Stimulated activated CD4-positive, alpha-beta T cell treated with anti-CD3 and anti-CD28 coated beads, Interleukin-4, amount 100 ng/mL, for 48 hours (primary cell): ENCODE results near the gene KCNK5.

ENCODE experiments used
- DNase-seq, 2 donors: peaks; one replicate each; pipeline ENCODE4 v3.0.0-alpha.2; 2020; ENCODE audit warnings: low read depth in 2 of 2

KCNK5 gene, protein sequence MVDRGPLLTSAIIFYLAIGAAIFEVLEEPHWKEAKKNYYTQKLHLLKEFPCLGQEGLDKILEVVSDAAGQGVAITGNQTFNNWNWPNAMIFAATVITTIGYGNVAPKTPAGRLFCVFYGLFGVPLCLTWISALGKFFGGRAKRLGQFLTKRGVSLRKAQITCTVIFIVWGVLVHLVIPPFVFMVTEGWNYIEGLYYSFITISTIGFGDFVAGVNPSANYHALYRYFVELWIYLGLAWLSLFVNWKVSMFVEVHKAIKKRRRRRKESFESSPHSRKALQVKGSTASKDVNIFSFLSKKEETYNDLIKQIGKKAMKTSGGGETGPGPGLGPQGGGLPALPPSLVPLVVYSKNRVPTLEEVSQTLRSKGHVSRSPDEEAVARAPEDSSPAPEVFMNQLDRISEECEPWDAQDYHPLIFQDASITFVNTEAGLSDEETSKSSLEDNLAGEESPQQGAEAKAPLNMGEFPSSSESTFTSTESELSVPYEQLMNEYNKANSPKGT

GRCh38 chr6:39228992-39229767, at the start of gene KCNK5:
KCNK5 (minus strand) TSS chr6:39229475; CDS start chr6:39229111, 364 bp downstream.
- DNase-seq: peak; percentile 78 to 87

- DNase-seq: no peak
Observed at GRCh38 chr6:39276379-39276995, 47.2 kb upstream of the KCNK5 start.

GRCh38 chr6:39274903-39275302, 45.6 kb upstream of the KCNK5 start:
- no peak for DNase-seq

DNA sequence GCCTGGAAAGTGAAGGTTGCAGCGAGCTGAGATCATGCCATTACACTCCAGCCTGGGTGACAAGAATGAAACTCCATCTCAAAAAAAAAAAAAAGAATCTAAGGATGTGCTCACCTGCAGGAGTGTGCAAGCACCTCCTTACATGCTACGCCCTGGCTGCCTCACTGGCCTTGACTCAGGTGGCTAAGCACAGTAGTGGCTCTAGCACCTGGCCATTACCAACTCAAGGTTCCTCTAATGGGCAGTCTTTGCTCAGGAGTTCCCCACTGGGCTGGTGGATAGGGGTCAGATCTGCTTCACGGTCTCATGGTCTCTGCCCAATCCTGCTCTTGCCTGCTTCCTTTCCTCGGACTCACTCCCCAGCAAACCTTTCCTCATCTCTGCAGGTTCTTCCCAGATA, 45.2 kb upstream of the KCNK5 start:
- DNase-seq: no peak

- DNase-seq: no peak
Observed at GRCh38 chr6:39273406-39273821, 44.1 kb upstream of the KCNK5 start.

DNA sequence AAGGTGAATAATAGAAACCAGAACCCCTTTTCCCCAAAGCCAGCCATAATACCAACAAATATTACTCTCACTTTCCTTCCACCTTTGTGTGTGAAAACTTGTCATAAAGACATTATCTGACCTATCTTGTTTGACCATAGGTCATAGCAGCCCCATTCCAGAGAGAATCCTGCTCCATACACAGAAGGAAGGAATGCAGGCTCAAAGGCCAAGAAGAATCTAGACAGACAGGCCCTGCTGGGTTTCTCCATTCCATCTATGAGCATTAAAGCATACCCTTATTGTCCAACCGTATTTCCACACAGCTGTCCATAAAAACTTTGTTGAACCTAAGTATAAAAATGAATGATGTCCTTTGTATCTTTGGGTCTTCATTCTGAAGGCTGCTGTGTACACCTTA, 40.7 kb upstream of the KCNK5 start:
- DNase-seq: no peak

GRCh38 chr6:39268721-39269120, 39.4 kb upstream of the KCNK5 start:
- no peak for DNase-seq

DNA sequence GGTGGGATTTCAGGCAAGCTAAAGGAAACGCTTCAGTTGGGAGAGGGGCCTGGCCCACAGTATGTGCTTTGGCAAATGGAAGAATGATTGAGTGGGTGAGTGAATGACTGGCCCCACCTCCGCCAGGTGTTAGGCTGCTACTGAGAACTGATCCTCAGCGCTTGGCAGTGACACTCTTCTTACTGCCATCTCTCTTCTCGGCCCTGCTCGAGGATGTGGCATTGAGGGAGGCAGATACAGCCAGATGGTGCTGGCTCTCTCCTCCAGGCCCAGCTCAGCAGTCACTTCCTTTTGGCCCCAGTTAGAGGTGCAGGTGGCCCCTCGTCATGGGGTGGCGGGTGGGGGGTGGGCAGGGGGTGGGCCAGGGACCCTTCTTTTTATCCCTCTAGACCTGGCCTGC, 38.9 kb upstream of the KCNK5 start:
- DNase-seq: no peak

DNA sequence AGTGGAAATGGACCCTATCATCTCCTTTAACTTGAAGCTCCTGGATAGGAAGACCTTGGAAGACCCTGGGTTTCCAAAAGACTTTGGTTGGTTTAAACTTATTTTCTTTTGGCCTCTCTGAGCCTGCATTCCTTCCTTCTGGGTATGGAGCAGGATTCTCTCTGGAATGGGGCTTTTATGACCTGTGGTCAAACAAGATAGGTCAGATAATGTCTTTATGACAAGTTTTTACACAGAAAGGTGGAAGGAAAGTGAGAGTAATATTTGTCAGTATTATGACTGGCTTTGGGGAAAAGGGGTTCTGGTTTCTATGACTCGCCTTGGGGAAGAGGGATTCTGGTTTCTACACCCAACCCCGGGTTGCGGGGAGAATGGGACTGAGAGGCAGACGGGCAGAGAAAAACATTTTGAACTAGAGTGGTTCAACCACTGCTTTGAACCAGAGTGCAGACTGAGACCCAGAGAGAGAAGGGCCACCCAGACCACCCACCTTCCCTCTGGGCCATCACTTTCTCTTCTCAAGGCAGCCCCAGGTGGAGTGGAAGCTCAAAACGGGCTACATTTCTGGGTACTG, 37.6 kb upstream of the KCNK5 start:
- no peak for DNase-seq

- no peak for DNase-seq
Observed at GRCh38 chr6:39266375-39266774, 37.1 kb upstream of the KCNK5 start.

DNA sequence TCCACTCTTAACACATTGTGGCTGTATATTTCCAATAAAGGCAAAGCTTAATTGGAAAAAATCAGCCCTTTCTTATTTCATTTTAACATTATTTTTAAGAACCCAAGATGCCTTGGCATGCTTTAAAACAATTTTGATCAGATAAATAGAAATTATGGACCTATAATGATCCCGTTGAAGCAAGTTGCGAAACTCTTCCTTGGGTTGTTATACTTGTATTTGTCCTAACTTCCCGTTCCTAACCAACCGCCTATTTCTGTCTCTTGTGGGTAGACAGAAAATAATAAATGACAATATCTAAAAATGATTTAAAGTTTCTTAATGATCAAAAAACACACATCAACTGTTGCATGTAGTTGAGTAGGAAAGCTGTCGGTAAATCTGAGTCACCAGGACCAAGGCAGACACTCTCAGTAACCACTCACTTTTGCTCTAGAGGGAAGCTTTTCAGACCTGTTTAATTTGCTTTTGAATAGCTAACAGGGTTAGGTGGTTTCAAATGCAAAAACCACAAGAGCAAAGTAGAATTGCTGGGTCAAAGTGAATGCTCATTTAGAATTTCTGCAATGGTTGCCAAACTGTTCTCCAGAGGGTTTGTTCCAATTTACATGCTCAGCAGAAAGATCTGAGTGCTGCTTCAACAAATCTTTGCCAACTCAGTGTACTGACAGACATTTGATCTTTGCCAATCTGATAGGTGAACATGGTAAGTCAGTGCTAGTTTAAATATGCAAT, 34.2 kb upstream of the KCNK5 start:
- DNase-seq: peak in 1 of 2 donors; percentile 16

DNA sequence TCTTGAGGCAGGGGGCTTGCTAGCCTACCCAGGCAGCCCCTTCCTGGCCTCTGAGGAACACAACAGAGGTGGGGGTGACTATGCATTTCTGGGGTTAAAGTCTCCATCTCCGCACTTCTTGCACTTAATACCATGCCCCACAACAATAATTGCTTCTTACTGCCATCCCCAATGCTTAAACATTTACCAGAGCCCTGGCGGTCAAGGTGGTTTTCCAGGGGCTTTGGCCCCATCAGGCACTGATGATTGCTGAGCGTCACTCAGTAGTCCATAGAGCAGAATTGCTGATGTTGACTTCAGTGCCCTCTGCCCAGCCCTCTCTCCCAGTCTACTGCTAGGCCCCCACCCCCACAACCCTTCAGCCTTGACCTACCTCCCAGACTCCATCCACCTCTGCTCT, 32.5 kb upstream of the KCNK5 start:
- no peak for DNase-seq

GRCh38 chr6:39260953-39261352, 31.7 kb upstream of the KCNK5 start:
- DNase-seq: no peak

GRCh38 chr6:39260456-39260855, 31.2 kb upstream of the KCNK5 start:
- no peak for DNase-seq

- no peak for DNase-seq
Observed at GRCh38 chr6:39256294-39256940, 27.1 kb upstream of the KCNK5 start.

- no peak for DNase-seq
Observed at GRCh38 chr6:39254999-39255535, 25.8 kb upstream of the KCNK5 start.

DNA sequence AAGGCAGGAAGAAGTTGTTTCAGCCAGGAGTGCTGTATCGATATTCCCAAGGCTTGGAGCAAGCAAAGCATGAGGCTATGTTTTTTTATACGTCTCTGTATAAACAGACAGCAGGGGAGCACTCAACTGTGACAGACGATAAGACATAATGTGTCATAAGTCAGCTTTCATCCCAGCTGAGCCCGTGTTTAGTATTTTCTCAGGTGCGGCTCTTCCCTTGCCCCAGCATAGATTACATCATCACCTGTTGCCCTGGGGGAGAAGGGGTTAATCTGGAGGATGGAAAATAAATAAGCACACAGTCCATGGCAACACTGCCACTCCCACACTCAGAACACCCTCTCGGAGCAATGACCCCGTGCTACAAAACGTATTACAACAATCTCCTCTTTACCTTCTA, 22.1 kb upstream of the KCNK5 start:
- DNase-seq: no peak

DNA sequence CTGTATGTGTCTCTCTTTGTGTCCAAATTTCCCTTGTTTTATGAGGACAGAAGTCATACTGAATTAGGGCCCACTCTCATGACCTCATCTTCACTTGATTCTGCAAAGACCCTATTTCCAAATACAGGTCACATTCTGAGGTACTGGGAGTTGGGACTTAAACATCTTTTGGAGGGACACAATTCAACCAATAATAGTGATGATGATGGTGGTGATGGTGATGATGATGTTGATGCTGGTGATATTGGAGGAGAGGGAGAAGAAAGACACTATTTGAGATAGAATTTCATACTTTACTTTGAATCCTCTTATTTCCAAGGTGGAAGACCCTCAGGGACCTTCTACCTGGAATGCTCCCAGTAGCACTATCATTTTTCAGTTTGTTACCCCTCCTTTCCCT, 21.2 kb upstream of the KCNK5 start:
- no peak for DNase-seq

- DNase-seq: no peak
Observed at GRCh38 chr6:39249278-39249677, 20.0 kb upstream of the KCNK5 start.

DNA sequence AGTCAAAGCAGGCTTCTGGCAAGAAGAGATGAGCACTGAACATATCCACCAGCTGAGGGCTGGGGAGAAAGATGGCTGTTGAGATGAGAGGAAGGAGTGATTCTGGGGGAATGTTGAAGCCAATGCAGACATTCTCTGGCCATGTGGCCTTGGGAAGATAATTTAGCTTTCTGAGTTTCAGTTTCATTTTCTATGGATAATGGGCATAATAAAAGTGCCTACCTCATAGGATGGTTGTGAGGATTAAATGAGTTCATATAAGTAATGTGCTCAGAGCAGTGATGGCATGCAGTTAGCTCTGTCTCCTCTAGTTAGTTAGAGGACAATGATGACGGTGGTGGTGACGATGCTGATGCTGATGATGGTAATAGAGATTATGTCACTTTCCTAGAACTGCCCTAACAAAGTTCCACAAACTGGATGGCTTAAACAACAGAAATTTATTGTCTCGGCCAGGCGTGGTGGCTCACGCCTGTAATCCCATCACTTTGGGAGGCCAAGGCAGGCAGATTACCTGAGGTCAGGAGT, 18.5 kb upstream of the KCNK5 start:
- no peak for DNase-seq
